NCI-H2171 (cell line): ENCODE data around the gene RAB30.
"Not testable (repeated sequence)": the region's sequence is repeated elsewhere in the genome, so short reads cannot be mapped to it uniquely, and the experiment has no call there.

Experiments
- DNase-seq: peaks from one replicate; lab custom pipeline; 2025; lab: John Stamatoyannopoulos, UW

Gene RAB30

GRCh38 chr11:82981852-82982251 lies 89.8 kb downstream of the RAB30 start:
- DNase-seq, result no peak

DNA sequence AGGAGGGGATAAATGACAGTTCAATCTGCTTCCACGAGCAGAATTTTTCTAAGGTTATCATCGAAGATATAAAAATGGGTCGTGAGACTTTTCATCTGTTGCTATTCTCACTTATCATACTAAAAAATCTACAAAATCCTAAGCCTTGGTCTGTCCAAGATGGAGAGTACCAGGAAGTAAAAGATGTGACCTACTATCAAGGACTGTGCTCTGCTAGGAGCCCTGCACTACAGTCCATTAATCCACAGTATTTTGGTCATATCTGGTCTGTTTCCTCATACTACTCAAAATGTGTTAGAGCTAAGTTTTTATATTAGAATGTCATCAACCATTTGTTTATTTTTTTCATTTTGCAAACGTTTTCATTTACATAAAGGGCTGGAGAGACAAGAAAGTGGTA lies 90.8 kb downstream of the RAB30 start:
- DNase-seq, result no peak

DNA sequence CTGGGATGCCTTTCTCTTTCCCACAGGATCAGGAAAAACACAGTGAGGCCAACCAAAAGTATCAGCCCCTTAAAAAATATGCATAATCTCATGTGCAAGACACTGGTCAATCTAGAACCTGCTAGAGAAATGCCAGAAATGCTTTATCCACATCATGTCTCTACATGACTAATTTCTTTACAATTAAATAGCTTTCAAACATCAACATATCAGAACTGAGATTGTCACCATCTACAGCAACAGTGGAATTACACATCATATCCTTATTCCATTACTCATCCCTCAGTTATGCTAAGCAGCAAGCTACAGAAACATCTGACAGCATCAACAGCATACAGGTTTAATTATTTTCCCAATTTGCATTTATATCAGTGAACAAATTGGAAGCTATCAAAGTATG lies 91.4 kb downstream of the RAB30 start:
- no peak for DNase-seq

GRCh38 chr11:82979824-82980223 lies 91.9 kb downstream of the RAB30 start:
- DNase-seq, result no peak

- no peak for DNase-seq
These were observed 93.1 kb downstream of the RAB30 start for GRCh38 chr11:82978422-82979099.

DNA sequence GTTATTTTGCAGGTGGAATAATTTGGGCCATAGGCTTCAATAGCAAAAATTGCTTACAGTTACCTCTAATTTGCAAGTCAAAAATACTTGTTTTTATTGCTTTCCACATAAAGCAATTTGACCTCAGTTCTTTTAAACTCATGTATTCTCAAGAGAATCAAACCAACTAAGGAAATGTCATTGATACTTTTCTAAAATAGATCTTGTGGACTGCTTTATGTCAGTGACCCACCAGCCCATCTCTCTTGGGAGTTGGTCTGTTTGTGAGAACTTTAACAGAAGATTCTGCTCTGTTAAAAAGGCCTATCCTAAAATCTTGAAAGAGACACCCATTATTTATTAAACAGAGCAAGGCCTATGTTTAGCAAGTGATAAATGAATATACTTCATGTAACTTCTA lies 94.9 kb downstream of the RAB30 start:
- no peak for DNase-seq

DNA sequence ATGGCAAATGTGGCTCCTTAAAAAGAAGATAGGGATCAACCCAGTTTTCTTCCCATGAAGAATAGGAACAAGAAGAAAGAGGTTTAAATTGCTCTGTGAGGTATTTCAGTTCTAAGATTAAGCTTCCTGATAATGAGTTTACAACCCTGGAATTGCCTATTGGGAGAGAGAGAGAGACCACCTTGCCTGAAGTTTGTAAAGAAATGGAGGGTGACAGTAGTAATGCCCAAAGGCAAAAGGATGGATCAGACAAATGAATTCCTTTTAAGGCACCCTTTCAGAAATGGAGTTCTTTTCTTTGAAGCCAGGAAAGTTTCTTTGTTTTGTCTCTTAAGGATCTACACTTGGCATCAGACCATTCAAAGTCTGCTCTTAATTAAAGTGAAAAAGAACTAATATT lies 95.8 kb downstream of the RAB30 start:
- no peak for DNase-seq

GRCh38 chr11:82974851-82975250 lies 96.8 kb downstream of the RAB30 start:
- no peak for DNase-seq

- no peak for DNase-seq
These were observed 97.6 kb downstream of the RAB30 start for GRCh38 chr11:82974135-82974534.

- no peak for DNase-seq
These were observed 99.6 kb downstream of the RAB30 start for GRCh38 chr11:82972103-82972502.

- not testable (repeated sequence) for DNase-seq
These were observed 100.2 kb downstream of the RAB30 start for GRCh38 chr11:82971519-82971946.

GRCh38 chr11:82970507-82971083 lies 101.1 kb downstream of the RAB30 start:
- DNase-seq, result not testable (repeated sequence)

- no peak for DNase-seq
These were observed 101.9 kb downstream of the RAB30 start for GRCh38 chr11:82969811-82970210.

- no peak for DNase-seq
These were observed 104.3 kb downstream of the RAB30 start for GRCh38 chr11:82967381-82967780.

GRCh38 chr11:82962021-82962420 lies 109.7 kb downstream of the RAB30 start:
- DNase-seq, result not testable (repeated sequence)

DNA sequence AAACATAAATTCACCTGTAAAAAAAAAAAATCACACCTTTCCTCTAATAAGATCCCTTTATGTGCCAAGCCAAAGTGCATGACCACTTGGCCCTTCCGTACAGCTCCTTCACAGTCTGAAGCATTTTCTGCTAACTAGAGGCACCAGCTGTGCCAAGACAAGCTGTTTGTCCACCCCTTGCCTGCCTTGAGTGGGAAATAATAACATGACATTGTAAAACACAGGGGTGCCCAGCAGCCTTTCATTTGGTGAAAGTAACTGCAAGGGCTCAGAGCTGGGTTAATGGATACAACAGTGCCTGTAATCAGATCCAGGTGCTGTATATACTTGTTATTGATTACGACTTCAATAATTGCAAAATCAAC lies 110.9 kb downstream of the RAB30 start:
- no peak for DNase-seq

DNA sequence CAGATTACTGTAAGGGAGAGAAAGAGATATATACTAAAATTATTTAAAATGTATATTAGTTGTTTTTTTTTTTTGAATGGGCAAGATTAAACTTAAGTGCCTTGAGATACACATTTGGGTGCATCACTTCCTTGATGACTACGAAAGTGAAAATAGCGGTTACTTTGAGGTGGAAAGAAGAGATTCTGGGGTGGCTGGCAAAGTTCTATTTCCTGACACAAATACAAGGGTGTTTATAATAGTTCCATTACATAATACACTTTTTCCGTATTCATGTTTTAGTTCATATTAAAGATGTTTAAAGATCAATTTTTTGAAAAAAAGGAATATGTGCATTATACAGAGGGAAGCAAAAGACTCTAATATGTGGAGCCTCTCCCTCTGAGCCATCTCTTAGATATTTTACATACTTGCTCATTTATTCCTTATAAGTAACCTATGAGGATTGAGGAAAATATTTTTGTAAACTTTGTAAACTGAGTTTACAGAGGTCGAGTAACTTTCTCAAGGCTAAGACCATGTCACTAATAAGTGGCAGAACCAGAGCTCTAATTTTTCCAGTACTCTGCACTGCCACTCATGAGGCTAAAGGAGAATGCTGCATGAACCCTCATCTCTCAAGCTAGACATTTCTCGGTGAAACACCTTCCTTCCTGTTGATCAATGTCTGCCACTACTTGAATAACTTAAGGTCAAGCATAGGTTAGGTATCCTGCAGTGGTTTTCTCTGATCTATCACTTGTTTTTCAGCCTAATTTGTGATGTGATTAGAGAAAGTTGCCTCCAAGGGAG lies 111.5 kb downstream of the RAB30 start:
- no peak for DNase-seq

GRCh38 chr11:82955736-82956453 lies 115.8 kb downstream of the RAB30 start:
- not testable (repeated sequence) for DNase-seq

- DNase-seq, result not testable (repeated sequence)
These were observed 121.2 kb downstream of the RAB30 start for GRCh38 chr11:82950502-82950901.

- DNase-seq, result no peak
These were observed 122.3 kb downstream of the RAB30 start for GRCh38 chr11:82949352-82949751.

DNA sequence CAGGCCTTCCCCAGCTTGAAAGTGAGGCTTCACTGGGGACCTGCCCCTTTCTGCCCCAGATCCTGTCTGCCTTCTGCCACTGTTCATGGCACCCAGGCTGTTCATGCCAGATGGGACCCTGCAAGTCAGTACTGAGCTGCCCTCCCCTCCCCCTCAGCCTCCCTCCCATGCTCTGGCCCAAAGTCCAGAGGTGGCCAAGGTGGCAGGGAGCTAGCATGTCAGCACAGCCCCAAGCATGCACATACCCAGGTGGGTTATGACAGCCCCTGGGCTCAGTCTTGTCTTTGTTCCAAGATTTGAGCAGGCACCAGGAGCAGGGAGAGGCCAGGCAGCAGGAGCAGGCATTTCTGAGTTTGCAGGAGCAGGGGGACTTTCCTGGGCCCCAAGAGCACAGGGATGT lies 126.0 kb downstream of the RAB30 start:
- DNase-seq, result no peak

GRCh38 chr11:82945041-82945440 lies 126.7 kb downstream of the RAB30 start:
- DNase-seq, result not testable (repeated sequence)

DNA sequence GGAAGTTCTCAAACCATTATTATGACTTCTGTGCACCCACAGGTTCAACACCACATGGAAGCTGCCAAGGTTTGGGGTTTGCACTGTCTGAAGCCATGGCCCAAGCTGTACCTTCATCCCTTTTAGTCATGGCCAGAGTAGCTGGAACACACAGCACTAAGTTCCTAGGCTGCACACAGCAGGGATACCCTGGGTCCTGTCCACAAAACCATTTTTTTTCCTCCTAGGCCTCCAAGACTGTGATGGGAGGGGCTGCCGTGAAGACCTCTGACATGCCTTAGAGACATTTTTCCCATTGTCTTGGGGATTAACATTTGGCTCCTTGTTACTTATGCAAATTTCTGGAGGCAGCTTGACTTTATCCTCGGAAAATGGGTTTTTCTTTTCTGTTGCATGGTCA lies 127.5 kb downstream of the RAB30 start:
- DNase-seq, result no peak
